ENCODE results near the gene GAS2L2. TPM values are rescaled to one million over a fixed set of nuclear protein-coding genes. Genes with fewer than 3 reads are reported as not detected.

GAS2L2 gene
- total RNA-seq, 1 donor from 2014 or later = not detected

DNA sequence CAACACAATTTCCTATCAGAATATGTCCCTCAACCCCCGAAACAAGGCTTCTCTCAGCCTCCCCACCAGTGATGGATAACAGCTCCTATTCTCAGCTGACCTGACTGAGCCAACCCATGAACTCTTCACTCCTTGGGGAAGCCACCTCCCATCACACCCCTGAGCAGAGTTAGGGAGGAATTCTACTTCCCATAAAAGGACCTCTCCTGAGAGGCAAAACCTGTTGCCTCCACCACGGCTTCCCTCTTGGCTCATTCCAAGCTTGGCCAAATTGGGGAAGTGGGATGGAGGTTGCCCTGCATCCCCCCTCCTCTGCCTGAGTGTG, 27.3 kb downstream of the GAS2L2 start:
- TF ChIP-seq, protein P1, sequence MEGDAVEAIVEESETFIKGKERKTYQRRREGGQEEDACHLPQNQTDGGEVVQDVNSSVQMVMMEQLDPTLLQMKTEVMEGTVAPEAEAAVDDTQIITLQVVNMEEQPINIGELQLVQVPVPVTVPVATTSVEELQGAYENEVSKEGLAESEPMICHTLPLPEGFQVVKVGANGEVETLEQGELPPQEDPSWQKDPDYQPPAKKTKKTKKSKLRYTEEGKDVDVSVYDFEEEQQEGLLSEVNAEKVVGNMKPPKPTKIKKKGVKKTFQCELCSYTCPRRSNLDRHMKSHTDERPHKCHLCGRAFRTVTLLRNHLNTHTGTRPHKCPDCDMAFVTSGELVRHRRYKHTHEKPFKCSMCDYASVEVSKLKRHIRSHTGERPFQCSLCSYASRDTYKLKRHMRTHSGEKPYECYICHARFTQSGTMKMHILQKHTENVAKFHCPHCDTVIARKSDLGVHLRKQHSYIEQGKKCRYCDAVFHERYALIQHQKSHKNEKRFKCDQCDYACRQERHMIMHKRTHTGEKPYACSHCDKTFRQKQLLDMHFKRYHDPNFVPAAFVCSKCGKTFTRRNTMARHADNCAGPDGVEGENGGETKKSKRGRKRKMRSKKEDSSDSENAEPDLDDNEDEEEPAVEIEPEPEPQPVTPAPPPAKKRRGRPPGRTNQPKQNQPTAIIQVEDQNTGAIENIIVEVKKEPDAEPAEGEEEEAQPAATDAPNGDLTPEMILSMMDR (IDR thresholded peaks at IDR 0.05) = no peak
- no peak for TF ChIP-seq EZH2 (IDR thresholded peaks at IDR 0.05)
- TF ChIP-seq EZH2phosphoT487 (IDR thresholded peaks at IDR 0.05) = no peak
- Histone ChIP-seq H3K9ac (no peak overlapping the region), H4K20me1 (ENCODE audit: low read depth) (peaks cover 38% of the 10 kb centered on the region), H3K27me3 (peaks cover 7% of the 10 kb centered on the region), H3K27ac (no peak overlapping the region), H3K4me1 (peaks cover 25% of the 10 kb centered on the region), H3K36me3 (no peaks in the 10 kb centered on the region), H3K4me3 (no peak overlapping the region), H3K9me3 (ENCODE audit: low read depth) (no peaks in the 10 kb centered on the region), H3F3A (ENCODE audit: low read depth) (peaks cover 12% of the 10 kb centered on the region), H3K4me2 (no peak overlapping the region), H2AFZ (replicated peaks) (no peak overlapping the region), H3K79me2 (ENCODE audit: low read depth) (no peaks in the 10 kb centered on the region)
- Mint-ChIP-seq H3K4me1 (peaks cover 42% of the 10 kb centered on the region), H3K9me3 (no peaks in the 10 kb centered on the region), H3K4me3 (no peak overlapping the region), H3K36me3 (peaks cover 9% of the 10 kb centered on the region), H3K27me3 (ENCODE audit: insufficient read depth, low read depth) (peaks cover 2% of the 10 kb centered on the region), H3K27ac (no peak overlapping the region)
- no peak for DNase-seq (ENCODE audit: low spot score)

GRCh38 chr17:35725058-35725457, 28.0 kb downstream of the GAS2L2 start:
- H3K27ac Mint-ChIP-seq = no peak overlapping the region
- H3F3A ChIP-seq (ENCODE audit: low read depth) = peaks cover 11% of the 10 kb centered on the region
- H3K79me2 ChIP-seq (ENCODE audit: low read depth) = no peaks in the 10 kb centered on the region
- H3K4me1 Mint-ChIP-seq = peaks cover 37% of the 10 kb centered on the region
- DNase-seq (ENCODE audit: low spot score) = no peak
- no peak overlapping the region for H3K27ac ChIP-seq
- H3K27me3 Mint-ChIP-seq (ENCODE audit: insufficient read depth, low read depth) = peaks cover 2% of the 10 kb centered on the region
- H3K9ac ChIP-seq = no peak overlapping the region
- H3K4me2 ChIP-seq = no peak overlapping the region
- H3K36me3 Mint-ChIP-seq = peaks cover 9% of the 10 kb centered on the region
- no peaks in the 10 kb centered on the region for H3K9me3 ChIP-seq (ENCODE audit: low read depth)
- no peaks in the 10 kb centered on the region for H3K27me3 ChIP-seq
- no peak overlapping the region for H3K4me3 Mint-ChIP-seq
- no peaks in the 10 kb centered on the region for H3K36me3 ChIP-seq
- H3K4me1 ChIP-seq = peaks cover 25% of the 10 kb centered on the region
- no peak overlapping the region for H3K4me3 ChIP-seq
- H2AFZ ChIP-seq (replicated peaks) = no peak overlapping the region
- H3K9me3 Mint-ChIP-seq = no peaks in the 10 kb centered on the region
- H4K20me1 ChIP-seq (ENCODE audit: low read depth) = peaks cover 38% of the 10 kb centered on the region
- TF ChIP-seq EZH2 (IDR thresholded peaks at IDR 0.05) (no peak), EZH2phosphoT487 (IDR thresholded peaks at IDR 0.05) (no peak)
- TF ChIP-seq, protein P1 (IDR thresholded peaks at IDR 0.05) = no peak

DNA sequence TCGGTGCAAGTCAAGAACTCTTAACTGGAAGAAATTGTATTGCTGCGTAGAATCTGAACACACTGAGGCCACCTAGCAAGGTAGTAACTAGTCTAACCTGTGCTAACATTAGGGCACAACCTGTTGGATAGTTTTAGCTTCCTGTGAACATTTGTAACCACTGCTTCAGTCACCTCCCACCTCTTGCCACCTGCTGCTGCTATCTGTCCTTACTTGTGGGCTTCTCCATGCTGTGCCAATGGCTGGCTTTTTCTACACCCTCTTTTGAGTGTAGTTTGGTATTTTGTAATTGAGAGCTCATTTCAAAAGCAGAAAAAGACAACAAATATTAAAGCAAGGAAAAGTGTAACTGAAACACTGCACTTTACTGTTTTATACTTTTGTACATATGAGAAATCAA, 29.3 kb downstream of the GAS2L2 start:
- H3K27me3 Mint-ChIP-seq (ENCODE audit: insufficient read depth, low read depth) = no peaks in the 10 kb centered on the region
- no peak overlapping the region for H3K27ac Mint-ChIP-seq
- no peaks in the 10 kb centered on the region for H3K36me3 ChIP-seq
- no peaks in the 10 kb centered on the region for H3K9me3 Mint-ChIP-seq
- H3K9ac ChIP-seq = no peak overlapping the region
- DNase-seq (ENCODE audit: low spot score) = no peak
- no peak overlapping the region for H3K27ac ChIP-seq
- H3K9me3 ChIP-seq (ENCODE audit: low read depth) = no peaks in the 10 kb centered on the region
- no peaks in the 10 kb centered on the region for H3K27me3 ChIP-seq
- no peak overlapping the region for H3K4me3 Mint-ChIP-seq
- TF ChIP-seq EZH2 (IDR thresholded peaks at IDR 0.05) (no peak), EZH2phosphoT487 (IDR thresholded peaks at IDR 0.05) (no peak)
- TF ChIP-seq, protein P1 (IDR thresholded peaks at IDR 0.05) = no peak
- H3K36me3 Mint-ChIP-seq = peaks cover 12% of the 10 kb centered on the region
- no peak overlapping the region for H3K4me2 ChIP-seq
- H2AFZ ChIP-seq (replicated peaks) = no peak overlapping the region
- peaks cover 13% of the 10 kb centered on the region for H3K4me1 ChIP-seq
- no peaks in the 10 kb centered on the region for H3F3A ChIP-seq (ENCODE audit: low read depth)
- peaks cover 28% of the 10 kb centered on the region for H4K20me1 ChIP-seq (ENCODE audit: low read depth)
- H3K4me3 ChIP-seq = no peak overlapping the region
- no peaks in the 10 kb centered on the region for H3K79me2 ChIP-seq (ENCODE audit: low read depth)
- H3K4me1 Mint-ChIP-seq = peaks cover 27% of the 10 kb centered on the region

All from neural progenitor cell (in vitro differentiated cells).